H9 (cell line): ENCODE data around the gene ATP8A1. TPM values are rescaled to one million over a fixed set of nuclear protein-coding genes. Genes with fewer than 3 reads are reported as not detected.

ENCODE experiments used
- DNase-seq: peaks from one replicate; pipeline ENCODE4 v3.0.0-alpha.2; 2017
- H2AFZ ChIP-seq: one replicate; pipeline ENCODE4 v1.6.1; 2013; ENCODE audit warnings: mild to moderate bottlenecking, low read length, control low read depth, moderate library complexity
- H2AK5ac ChIP-seq: 2 replicates; pipeline ENCODE4 v1.6.1; 2013; ENCODE audit warnings: low read length, control low read depth, mixed read lengths; ENCODE audit not compliant: insufficient read length
- H2BK120ac ChIP-seq: one replicate; pipeline ENCODE4 v1.6.1; 2013; ENCODE audit warnings: low read depth, mild to moderate bottlenecking, low read length, control low read depth, inconsistent platforms; ENCODE audit not compliant: poor library complexity, severe bottlenecking
- H2BK12ac ChIP-seq: 2 replicates; pipeline ENCODE4 v1.6.1; 2013; ENCODE audit warnings: low read length, control low read depth, mixed read lengths, low read depth; ENCODE audit not compliant: insufficient read length
- H2BK15ac ChIP-seq: 2 replicates; pipeline ENCODE4 v1.6.1; 2013; ENCODE audit warnings: low read depth, low read length, control low read depth
- H2BK20ac ChIP-seq: one replicate; pipeline ENCODE4 v1.6.1; 2013; ENCODE audit warnings: low read depth, mild to moderate bottlenecking, low read length, control low read depth, inconsistent platforms; ENCODE audit not compliant: poor library complexity, severe bottlenecking
- H2BK5ac ChIP-seq: 2 replicates; pipeline ENCODE4 v1.6.1; 2013; ENCODE audit warnings: low read length, control low read depth, mixed read lengths; ENCODE audit not compliant: insufficient read length
- H3K14ac ChIP-seq: 2 replicates; pipeline ENCODE4 v1.6.1; 2013; ENCODE audit warnings: low read length, control low read depth; ENCODE audit not compliant: insufficient read depth
- H3K18ac ChIP-seq: 2 replicates; pipeline ENCODE4 v1.6.1; 2013; ENCODE audit warnings: low read depth, mild to moderate bottlenecking, mixed read lengths, low read length, control low read depth; ENCODE audit not compliant: insufficient read length
- H3K23ac ChIP-seq: 2 replicates; pipeline ENCODE4 v1.6.1; 2013; ENCODE audit warnings: low read length, control low read depth, mixed read lengths, low read depth; ENCODE audit not compliant: insufficient read length
- H3K23me2 ChIP-seq: 2 replicates; pipeline ENCODE4 v1.6.1; 2013; ENCODE audit warnings: low read depth, mild to moderate bottlenecking, mixed read lengths, low read length, control low read depth; ENCODE audit not compliant: insufficient read length, poor library complexity, severe bottlenecking
- H3K27ac ChIP-seq: 2 replicates; pipeline ENCODE4 v1.5.1; 2013; ENCODE audit warnings: low read length, control low read depth, mixed read lengths, low read depth; ENCODE audit not compliant: insufficient read length
- H3K27me3 ChIP-seq: 2 replicates; pipeline ENCODE4 v1.6.1; 2013; ENCODE audit warnings: low read length, control low read depth, inconsistent platforms; ENCODE audit not compliant: insufficient read depth
- H3K4ac ChIP-seq: 2 replicates; pipeline ENCODE4 v1.6.1; 2013; ENCODE audit warnings: low read depth, mild to moderate bottlenecking, control low read depth, inconsistent platforms, low read length, moderate library complexity
- H3K4me1 ChIP-seq: 2 replicates; pipeline ENCODE4 v1.6.1; 2013; ENCODE audit warnings: low read length, control low read depth, inconsistent platforms; ENCODE audit not compliant: insufficient read depth
- H3K4me2 ChIP-seq: 2 replicates; pipeline ENCODE4 v1.6.1; 2013; ENCODE audit warnings: low read length, control low read depth, mixed read lengths; ENCODE audit not compliant: insufficient read length, insufficient read depth
- H3K56ac ChIP-seq: 2 replicates; pipeline ENCODE4 v1.6.1; 2013; ENCODE audit warnings: low read depth, mild to moderate bottlenecking, mixed read lengths, low read length, control low read depth; ENCODE audit not compliant: insufficient read length
- H3K79me1 ChIP-seq: 2 replicates; pipeline ENCODE4 v1.6.1; 2013; ENCODE audit warnings: low read depth, mild to moderate bottlenecking, moderate library complexity, low read length, control low read depth, inconsistent platforms; ENCODE audit not compliant: insufficient read depth, poor library complexity, severe bottlenecking
- H3K79me2 ChIP-seq: 2 replicates; pipeline ENCODE4 v1.6.1; 2013; ENCODE audit warnings: low read length, control low read depth, inconsistent platforms; ENCODE audit not compliant: insufficient read depth
- H3K9ac ChIP-seq: 2 replicates; pipeline ENCODE4 v1.6.1; 2013; ENCODE audit warnings: low read length, control low read depth, mixed read lengths; ENCODE audit not compliant: insufficient read length; ENCODE audit errors: extremely low read depth
- H3K9me3 ChIP-seq: one replicate; pipeline ENCODE4 v1.6.1; 2013; ENCODE audit warnings: low read depth, low read length, inconsistent platforms; ENCODE audit not compliant: control insufficient read depth
- H3T11ph ChIP-seq: one replicate; pipeline ENCODE4 v1.6.1; 2013; ENCODE audit warnings: mild to moderate bottlenecking, low read length, control low read depth, inconsistent platforms
- H4K20me1 ChIP-seq: one replicate; pipeline ENCODE4 v1.6.1; 2013; ENCODE audit not compliant: control insufficient read depth, insufficient read length, insufficient read depth
- H4K5ac ChIP-seq: 2 replicates; pipeline ENCODE4 v1.6.1; 2013; ENCODE audit warnings: low read depth, mild to moderate bottlenecking, mixed read lengths, low read length, control low read depth; ENCODE audit not compliant: insufficient read length
- H4K8ac ChIP-seq: replicated peaks from 2 replicates; pipeline ENCODE4 v1.6.1; 2013; ENCODE audit warnings: low read length, control low read depth, mixed read lengths, low read depth; ENCODE audit not compliant: insufficient read length
- H4K91ac ChIP-seq: 2 replicates; pipeline ENCODE4 v1.6.1; 2013; ENCODE audit warnings: low read depth, mild to moderate bottlenecking, moderate library complexity, mixed read lengths, low read length, control low read depth; ENCODE audit not compliant: insufficient read length
- H3K27ac Mint-ChIP-seq, 3 experiments: 2 replicates in 2 of 3; 3 replicates in 1 of 3; pipeline ENCODE4 v1.8.0; 2020 to 2021; ENCODE audit warnings: mixed read lengths in 3 of 3, mild to moderate bottlenecking in 1 of 3, moderate library complexity in 1 of 3
- H3K27me3 Mint-ChIP-seq: 2 replicates; pipeline ENCODE4 v1.8.0; 2021; ENCODE audit warnings: low read depth, mild to moderate bottlenecking, moderate library complexity, mixed read lengths
- H3K36me3 Mint-ChIP-seq, 3 experiments: 2 replicates in 2 of 3; 3 replicates in 1 of 3; pipeline ENCODE4 v1.8.0; 2020 to 2021; ENCODE audit warnings: low read depth in 3 of 3, mixed read lengths in 3 of 3; ENCODE audit not compliant: insufficient read depth in 1 of 3
- H3K4me1 Mint-ChIP-seq, 2 experiments: 2 replicates each; pipeline ENCODE4 v1.8.0; 2020; ENCODE audit warnings: mixed read lengths in 2 of 2
- H3K4me3 Mint-ChIP-seq, 2 experiments: 2 replicates in 1 of 2; 3 replicates in 1 of 2; pipeline ENCODE4 v1.8.0; 2020 to 2021; ENCODE audit warnings: mild to moderate bottlenecking in 2 of 2, mixed read lengths in 2 of 2, moderate library complexity in 1 of 2
- H3K9me3 Mint-ChIP-seq, 2 experiments: 2 replicates in 1 of 2; 3 replicates in 1 of 2; pipeline ENCODE4 v1.8.0; 2020; ENCODE audit warnings: mild to moderate bottlenecking in 2 of 2, mixed read lengths in 2 of 2, moderate library complexity in 1 of 2
- CTCF ChIP-seq: fragments of 200-600 bp; sonication (generic); conservative IDR thresholded peaks from 3 replicates; pipeline ENCODE4 v1.8.0; 2021; ENCODE audit warnings: antibody characterized with exemption, mild to moderate bottlenecking
- WGBS: extraction: QIAGEN DNeasy Blood & Tissue Kit; methylation state at CpG from one replicate; pipeline ENCODE4 v1.1.7; 2013; ENCODE audit warnings: missing lambda C conversion rate, low lambda C conversion rate, mixed read lengths; ENCODE audit not compliant: insufficient read length; ENCODE audit errors: extremely low coverage; 5-methylcytosine and 5-hydroxymethylcytosine counted together
- total RNA-seq: library from RNA; stranded (reverse); gene quantifications from 2 replicates; pipeline ENCODE4 v1.2.1, GENCODE V29; 2021

ATP8A1 gene
- total RNA-seq, 1 experiment from 2014 or later, result 5.1 TPM

- H2BK12ac ChIP-seq, result no peak overlapping the region
- no peak overlapping the region for H2AK5ac ChIP-seq
- no peak overlapping the region for H2BK5ac ChIP-seq
- H2BK120ac ChIP-seq, result no peak overlapping the region
- no peak overlapping the region for H3K4ac ChIP-seq
- no peak overlapping the region for H2BK15ac ChIP-seq
- no peaks in the 10 kb centered on the region for H3K27me3 ChIP-seq
- no CpG with 5 or more reads among the region's 1 CpG for WGBS
- Mint-ChIP-seq H3K36me3 (peaks cover 2 to 9% (median 6%) of the 10 kb centered on the region in 3 experiments; a peak in 6 of 7 replicates), H3K9me3 (no peaks in the 10 kb centered on the region), H3K27ac (no peak overlapping the region), H3K4me1 (peaks cover 0 to 2% of the 10 kb centered on the region in 2 experiments; a peak in 2 of 4 replicates), H3K27me3 (no peaks in the 10 kb centered on the region), H3K4me3 (no peak overlapping the region)
- H3K9me3 ChIP-seq, result no peaks in the 10 kb centered on the region
- no peak overlapping the region for H3T11ph ChIP-seq
- no peak overlapping the region for H3K27ac ChIP-seq
- H3K23me2 ChIP-seq, result no peaks in the 10 kb centered on the region
- no peak for DNase-seq
- H3K79me2 ChIP-seq, result no peaks in the 10 kb centered on the region
- no peak overlapping the region for H2AFZ ChIP-seq
- no peaks in the 10 kb centered on the region for H3K79me1 ChIP-seq
- no peak overlapping the region for H3K18ac ChIP-seq
- H3K9ac ChIP-seq, result no peak overlapping the region
- no peaks in the 10 kb centered on the region for H4K20me1 ChIP-seq
- H2BK20ac ChIP-seq, result no peak overlapping the region
- H3K4me1 ChIP-seq, result no peaks in the 10 kb centered on the region; the same call in 1 of the 2 replicates
- TF ChIP-seq CTCF, result no peak
- H3K14ac ChIP-seq, result no peak overlapping the region
- H3K4me2 ChIP-seq, result no peak overlapping the region
- H4K91ac ChIP-seq, result no peak overlapping the region
- no peak overlapping the region for H3K23ac ChIP-seq
- no peak overlapping the region for H3K56ac ChIP-seq
- no peak overlapping the region for H4K8ac ChIP-seq
- no peak overlapping the region for H4K5ac ChIP-seq
Measured at GRCh38 chr4:42612898-42613297, 44.0 kb downstream of the ATP8A1 start.
